Measurements from ENCODE around the gene ZNF567. TPM values are rescaled to one million over a fixed set of nuclear protein-coding genes. Genes with fewer than 3 reads are reported as not detected.

Gene ZNF567
- total RNA-seq, 1 donor from 2014 or later, result 15.4 TPM

- no peak for DNase-seq
Observed at GRCh38 chr19:36750066-36750691, 62.8 kb downstream of the ZNF567 start.

Other genes with a start within 250 kb of the ZNF567 start
- 35.3 TPM for gene ZNF566, start 198.1 kb upstream of the ZNF567 start, total RNA-seq
- gene ZNF260, start 159.3 kb upstream of the ZNF567 start, total RNA-seq, result 28.3 TPM
- gene ZNF529, start 114.3 kb upstream of the ZNF567 start, total RNA-seq, result 31.4 TPM
- 21.0 TPM for gene ZNF382, start 82.3 kb upstream of the ZNF567 start, total RNA-seq
- 10.5 TPM for gene ZNF461, start 20.8 kb upstream of the ZNF567 start, total RNA-seq
- gene ZNF850, start 85.2 kb downstream of the ZNF567 start, total RNA-seq, result 4.2 TPM
- gene ZNF790, start 150.8 kb downstream of the ZNF567 start, total RNA-seq, result 23.5 TPM
- gene ZNF345, start 163.3 kb downstream of the ZNF567 start, total RNA-seq, result 9.6 TPM
- gene ZNF829, start 228.7 kb downstream of the ZNF567 start, total RNA-seq, result 5.4 TPM
- 35.4 TPM for gene ZNF568, start 228.7 kb downstream of the ZNF567 start, total RNA-seq